Measurements from ENCODE around the gene QSER1.
A peak's percentile ranks its signal among the peaks of the same experiment; 100 is the strongest.
"Not testable (repeated sequence)": the region's sequence is repeated elsewhere in the genome, so short reads cannot be mapped to it uniquely, and the experiment has no call there.

The QSER1 gene

DNA sequence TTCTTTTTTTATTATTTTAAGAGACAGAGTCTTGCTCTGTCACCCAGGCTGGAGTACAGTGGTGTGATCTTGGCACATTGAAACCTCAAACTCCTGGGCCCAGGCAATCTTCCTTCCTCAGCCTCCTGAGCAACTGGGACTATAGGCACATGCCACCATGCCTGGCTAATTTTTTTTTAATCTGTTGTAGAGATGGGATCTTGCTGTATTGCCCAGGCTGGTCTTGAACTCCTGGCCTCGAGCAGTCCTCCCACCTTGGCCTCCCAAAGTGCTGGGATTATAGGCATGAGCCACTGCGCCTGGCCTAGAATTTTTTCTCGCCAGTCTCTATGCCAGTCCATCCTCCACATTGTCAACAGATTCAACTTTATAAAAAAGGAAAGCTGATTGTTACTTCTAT is 44.7 kb downstream of the QSER1 start:
- FAIRE-seq, result not testable (repeated sequence)

DNA sequence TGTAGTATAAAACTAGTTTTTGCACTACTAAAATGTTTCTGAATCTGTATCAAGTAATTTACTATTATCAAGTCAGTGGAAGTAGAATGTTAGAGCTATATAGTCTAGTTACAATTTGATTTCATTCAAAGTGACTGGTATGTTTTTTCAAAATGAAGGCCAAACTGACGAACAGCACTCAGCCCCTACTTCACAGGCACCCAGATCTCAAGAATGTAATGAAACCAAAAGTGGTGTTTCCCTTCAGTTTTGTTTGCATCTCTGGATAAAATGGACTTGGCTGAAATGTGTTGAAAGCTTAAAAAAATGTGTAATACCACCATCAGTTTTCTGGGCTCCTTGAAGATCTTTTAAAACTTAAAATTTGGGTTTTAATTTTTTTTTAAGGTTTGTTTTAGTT is 46.4 kb downstream of the QSER1 start:
- FAIRE-seq, result no peak

DNA sequence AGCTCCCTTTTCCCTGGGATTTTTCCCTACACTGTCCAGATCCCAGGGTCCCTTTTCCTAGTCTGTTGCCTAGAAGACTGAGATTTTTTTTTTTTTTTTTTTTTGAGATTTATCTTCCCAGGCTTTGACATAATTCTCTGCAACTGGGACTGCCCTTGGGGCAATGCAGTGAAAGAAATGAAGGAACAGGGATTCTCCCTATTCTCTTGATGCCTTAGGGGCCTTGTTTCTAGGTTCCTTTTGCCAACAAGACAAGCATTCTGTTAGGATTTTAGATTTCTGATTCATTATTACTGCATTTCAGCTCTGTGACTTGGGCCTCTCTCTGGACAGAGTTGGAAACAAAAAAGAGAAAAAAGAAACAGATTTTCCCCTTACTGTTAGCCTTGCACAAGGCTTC is 47.3 kb downstream of the QSER1 start:
- FAIRE-seq, result no peak

GRCh38 chr11:32940865-32941264 is 48.3 kb downstream of the QSER1 start:
- no peak for FAIRE-seq

- no peak for FAIRE-seq
These were observed 55.4 kb downstream of the QSER1 start for GRCh38 chr11:32947978-32948377.

DNA sequence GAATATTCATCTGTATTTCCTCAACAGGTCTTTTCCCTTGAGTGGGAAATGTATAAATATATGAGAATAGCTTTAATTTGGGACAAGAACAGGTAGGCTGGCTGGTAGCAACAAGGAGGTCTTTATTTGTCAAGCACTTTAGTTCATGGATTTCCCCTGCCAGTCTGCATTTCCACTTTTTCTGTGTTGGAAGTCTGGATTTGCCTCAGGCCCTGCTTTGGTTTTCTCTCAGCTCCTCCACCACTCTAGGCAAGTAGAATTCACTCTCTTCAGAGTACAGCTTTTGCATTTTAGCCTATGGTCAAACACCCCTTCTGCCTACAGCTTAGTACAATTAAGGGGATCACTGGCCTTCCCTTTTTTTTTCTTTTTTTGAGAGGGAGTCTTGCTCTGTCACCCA is 57.1 kb downstream of the QSER1 start:
- no peak for FAIRE-seq

DNA sequence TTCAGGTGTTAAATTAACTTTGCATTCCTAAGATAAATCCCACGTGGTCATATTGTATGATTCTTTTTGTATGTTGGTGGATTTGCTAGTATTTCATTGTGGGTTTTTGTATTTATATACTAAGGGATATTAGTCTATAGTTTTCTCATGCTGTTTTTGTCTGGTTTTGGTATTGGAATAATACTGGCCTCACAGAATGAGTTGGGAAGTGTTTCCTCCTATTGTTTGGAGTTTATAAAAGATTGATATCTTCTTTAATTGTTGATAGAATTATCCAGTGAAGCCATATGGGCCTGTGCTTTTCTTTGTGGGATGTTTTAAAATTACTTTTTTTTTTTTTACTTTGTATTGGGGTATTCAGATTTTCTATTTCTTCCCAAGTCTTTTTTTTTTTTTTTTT is 59.8 kb downstream of the QSER1 start:
- FAIRE-seq, result no peak

DNA sequence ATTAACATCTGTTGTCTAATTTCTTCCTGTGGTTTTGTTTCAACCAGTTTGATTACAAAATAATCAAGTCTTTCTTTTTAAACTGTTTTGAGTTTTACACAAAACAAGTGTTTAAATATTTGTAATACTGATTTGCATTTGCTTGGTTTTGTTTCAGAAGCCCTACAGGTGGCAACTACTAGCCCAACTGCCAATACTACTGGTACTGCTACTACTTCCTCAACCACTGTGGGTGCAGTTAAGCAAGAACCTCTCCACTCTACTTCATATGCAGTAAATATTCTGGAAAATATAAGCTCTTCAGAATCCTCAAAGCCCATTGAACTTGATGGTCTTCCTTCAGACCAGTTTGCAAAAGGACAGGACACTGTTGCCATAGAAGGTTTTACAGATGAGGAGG is 61.1 kb downstream of the QSER1 start:
- no peak for FAIRE-seq

DNA sequence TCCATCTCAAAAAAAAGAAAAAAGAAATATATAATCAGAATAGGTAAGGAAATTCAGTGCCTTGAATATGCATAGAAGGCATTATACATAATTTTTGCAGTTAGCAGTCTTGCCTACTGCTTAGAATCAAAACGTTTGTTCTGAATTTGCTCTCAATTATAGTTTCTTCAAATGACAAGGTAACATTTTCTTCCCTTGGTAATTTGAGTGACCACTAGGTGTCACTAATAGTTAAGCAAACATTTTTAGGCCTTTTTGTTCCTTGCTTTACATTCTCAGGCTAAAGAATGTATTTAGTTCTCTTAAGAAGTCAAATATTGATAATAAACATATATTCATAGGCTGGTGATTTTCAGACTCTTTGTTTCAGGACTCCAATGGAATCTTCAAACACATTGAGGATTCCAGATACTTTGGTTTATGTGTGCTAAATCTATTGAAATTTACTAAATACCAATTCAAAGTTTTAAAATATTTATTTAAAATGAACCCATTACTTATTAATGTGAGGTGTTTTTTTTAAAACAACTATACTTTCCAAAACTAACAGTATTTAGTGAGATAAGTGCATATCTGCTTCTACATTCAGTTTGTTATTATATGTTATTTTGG is 68.0 kb downstream of the QSER1 start:
- peak; percentile 98 for FAIRE-seq

DNA sequence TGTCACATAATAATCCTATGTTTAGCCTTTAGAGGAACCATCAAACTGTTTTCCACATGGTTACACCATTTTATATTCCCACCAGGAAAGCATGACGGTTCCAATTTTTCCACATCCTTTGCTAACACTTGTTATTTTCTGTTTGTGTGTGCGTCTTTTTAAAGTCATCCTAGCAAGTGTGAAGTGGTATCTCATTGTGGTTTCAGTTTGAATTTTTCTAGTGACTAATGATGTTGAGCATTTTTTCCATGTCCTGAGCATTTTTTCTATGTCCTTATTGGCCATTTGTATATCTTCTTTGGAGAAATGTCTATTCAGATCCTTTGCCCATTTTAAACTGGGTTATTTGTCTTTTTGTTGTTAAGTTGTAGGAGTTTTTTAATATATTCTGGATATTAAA is 69.4 kb downstream of the QSER1 start:
- no peak for FAIRE-seq

- no peak for FAIRE-seq
These were observed 71.1 kb downstream of the QSER1 start for GRCh38 chr11:32963721-32964120.

GRCh38 chr11:32968541-32968940 is 75.9 kb downstream of the QSER1 start:
- no peak for FAIRE-seq

DNA sequence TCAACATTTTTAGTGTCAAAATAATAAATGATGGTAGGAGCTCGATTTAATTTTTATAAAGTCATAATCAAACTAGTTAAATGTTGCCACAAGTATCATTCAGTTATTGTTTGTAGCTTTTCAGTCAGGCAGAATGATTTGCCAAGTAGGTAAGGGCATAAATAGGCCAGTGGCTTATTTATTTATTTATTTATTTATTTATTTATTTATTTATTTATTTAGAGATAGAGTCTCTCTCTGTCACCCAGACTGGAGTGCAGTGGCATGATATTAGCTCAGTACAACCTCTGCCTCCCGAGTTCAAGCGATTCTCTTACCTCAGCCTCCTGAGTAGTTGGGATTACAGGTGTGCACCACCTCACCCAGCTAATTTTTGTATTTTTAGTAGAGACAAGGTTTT is 79.6 kb downstream of the QSER1 start:
- not testable (repeated sequence) for FAIRE-seq

DNA sequence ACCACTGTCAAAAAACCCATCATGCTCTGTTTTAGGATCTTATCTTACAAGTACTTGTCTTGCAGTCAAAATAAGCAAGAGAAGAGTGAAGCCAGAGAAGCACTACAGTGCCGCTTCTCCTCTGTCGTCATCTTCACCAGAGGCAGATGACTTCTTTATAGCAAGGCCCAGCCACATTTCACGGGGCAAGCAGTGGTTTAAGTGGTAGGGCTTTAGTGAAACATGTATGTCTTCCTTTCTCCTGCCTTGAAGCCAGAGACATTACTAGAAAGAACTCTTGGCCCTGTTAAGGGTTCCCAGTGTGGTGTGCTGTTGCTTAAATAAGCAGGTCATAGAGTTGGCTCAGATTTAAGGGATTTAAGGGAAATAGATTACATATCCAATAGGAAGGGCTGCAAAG is 80.2 kb downstream of the QSER1 start:
- no peak for FAIRE-seq

GRCh38 chr11:32982626-32983025 is 90.0 kb downstream of the QSER1 start:
- FAIRE-seq, result no peak

DNA sequence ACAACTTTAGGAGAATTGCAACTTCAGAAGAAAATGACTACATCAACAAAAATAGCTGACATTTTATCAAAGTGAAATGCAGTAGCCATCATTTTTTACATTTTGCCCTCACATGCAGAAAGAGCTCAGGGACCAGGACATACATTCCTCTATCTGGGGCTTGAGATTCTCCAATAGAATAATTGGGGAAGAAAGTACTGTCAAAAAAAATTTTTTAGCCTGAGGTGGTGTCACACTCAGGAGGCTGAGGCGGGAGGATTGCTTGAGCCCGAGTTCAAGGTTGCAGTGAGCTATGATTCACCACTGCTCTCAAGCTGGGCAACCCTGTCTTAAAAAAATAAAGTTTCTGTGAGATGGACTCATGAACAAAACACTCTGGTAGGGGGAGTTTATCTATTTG is 90.9 kb downstream of the QSER1 start:
- no peak for FAIRE-seq

DNA sequence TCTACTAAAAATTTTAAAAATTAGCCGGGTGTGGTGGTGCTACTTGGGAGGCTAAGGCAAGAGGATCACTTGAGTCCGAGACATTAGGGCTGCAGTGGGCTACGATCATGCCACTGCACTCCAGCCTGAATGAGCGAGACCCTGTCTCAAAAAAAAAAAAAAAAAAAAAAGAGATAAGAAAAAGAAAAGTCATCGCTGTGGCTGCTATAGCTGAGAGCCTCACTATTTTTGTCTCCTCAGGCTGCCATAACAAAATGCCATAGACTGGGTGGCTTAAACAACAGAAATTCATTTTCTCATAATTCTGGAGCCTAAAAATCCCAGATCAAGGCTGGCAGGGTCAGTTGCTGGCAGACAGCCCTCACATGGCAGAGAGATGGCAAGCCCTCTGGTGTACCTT is 93.0 kb downstream of the QSER1 start:
- FAIRE-seq, result no peak

DNA sequence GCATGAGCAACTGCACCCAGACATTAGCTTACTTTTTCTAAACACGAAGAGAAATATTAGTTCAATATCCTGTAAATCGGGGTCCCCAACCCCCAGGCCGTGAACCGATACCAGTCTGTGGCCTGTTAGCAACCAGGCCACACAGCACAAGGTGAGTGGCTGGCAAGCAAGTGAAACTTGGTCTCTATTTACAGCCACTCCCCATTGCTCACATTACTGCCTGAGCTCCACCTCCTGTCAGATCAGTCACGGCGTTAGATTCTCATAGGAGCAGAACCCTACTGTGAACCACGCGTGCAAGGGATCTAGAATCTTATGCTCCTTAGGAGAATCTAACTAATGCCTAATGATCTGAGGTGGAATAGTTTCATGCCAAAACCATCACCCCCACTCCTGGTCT is 95.2 kb downstream of the QSER1 start:
- no peak for FAIRE-seq

- FAIRE-seq, result no peak
These were observed 97.9 kb downstream of the QSER1 start for GRCh38 chr11:32990481-32990880.

DNA sequence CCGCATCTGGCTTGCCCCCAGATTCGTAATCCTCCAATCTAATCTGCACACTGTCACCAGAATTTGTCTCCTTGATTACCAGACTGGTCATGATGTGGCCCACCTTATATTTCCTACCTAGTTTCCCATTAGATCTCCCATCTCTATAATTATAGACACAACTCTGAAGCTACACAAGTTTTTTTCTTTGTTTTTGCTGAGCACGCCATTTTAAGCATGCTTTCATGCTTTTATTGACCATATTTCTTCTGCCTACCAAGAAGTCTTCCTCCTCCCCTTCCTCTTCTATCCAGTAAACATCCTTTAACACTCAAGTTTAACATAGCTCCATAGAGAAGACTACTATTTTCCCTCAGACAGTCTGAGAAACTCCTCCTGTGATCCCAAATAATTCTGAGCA is 98.8 kb downstream of the QSER1 start:
- FAIRE-seq, result no peak

- no peak for FAIRE-seq
These were observed 99.3 kb downstream of the QSER1 start for GRCh38 chr11:32991898-32992297.

- FAIRE-seq, result no peak
These were observed 107.6 kb downstream of the QSER1 start for GRCh38 chr11:33000181-33000580.

DNA sequence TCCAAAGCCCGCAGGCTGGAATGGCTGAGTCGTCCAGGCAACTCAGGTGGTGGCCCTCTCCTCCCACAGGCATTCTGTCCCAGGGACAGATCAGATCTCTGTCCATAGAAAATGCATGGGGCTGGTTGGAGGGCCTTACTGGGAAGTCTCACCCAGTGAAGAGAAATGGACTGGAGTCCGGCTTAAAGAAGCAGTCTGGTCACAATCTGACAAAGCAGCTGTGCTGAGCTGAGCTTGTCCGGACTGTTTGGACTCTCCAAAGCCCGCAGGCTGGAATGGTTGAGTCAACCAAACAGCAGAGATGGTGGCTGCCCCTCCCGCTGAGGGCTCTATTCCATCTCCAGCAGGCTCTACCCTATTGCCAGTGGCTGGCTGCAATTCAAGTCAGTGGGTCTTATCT is 108.7 kb downstream of the QSER1 start:
- no peak for FAIRE-seq

- no peak for FAIRE-seq
These were observed 109.3 kb downstream of the QSER1 start for GRCh38 chr11:33001751-33002542.

DNA sequence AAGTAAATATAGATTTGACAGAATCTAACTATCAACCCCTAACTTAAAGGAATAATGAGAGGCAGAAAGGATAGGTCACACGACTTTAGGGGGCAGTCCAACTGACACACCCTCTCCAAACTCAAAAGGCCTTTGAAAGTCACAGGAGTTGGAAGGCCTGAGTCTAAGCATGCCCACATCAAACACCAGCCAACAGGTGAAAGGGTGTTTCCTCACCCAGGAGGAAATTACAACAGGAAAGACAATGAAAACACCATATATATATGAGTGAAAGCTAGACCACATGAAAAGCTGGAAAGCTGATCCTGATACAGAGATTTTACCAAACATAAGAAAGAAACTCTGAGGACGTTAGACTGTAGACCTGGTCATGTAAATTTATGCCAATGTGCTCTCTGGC is 112.6 kb downstream of the QSER1 start:
- FAIRE-seq, result no peak
